ENCODE results near the gene RBMS1. TPM values are rescaled to one million over a fixed set of nuclear protein-coding genes. Genes with fewer than 3 reads are reported as not detected.

Gene RBMS1
- total and polyA plus RNA-seq, 2 of the 13 experiments (the other 11 are each of a cell fraction or from before 2014, with no cell fraction given) = 55.5 to 110 TPM

DNA sequence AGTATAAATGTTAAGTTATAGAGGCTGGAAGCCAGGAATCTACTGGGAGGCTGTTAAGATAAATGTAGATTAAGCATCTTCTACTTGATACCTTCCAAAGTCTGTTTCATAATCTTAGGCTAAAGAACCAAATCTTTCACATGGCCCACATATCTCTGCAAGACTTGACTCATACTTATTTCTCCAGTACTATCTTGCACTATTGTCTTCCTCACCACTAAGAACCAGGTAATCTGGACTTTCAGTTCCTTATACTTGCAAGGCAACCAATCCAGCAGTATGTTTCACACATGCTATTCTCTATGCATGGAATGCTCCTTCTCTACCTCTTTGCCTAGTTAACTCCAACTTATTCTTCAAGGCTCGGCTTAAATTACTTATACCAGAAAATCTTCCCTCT is 62.2 kb downstream of the RBMS1 start:
- Histone ChIP-seq H4K20me1 (ENCODE audit: insufficient read depth, low read length) (no peaks in the 10 kb centered on the region), H2AFZ (ENCODE audit: low read length) (no peak overlapping the region), H3K4me1 (ENCODE audit: insufficient read depth, low read length) (peaks cover 23% of the 10 kb centered on the region), H3K36me3 (replicated peaks in 1 of 2; ENCODE audit: control insufficient read depth in 1 of 2, insufficient read depth in 2 of 2, low read length in 2 of 2) (peaks cover 3 to 4% of the 10 kb centered on the region in 2 experiments; a peak in 4 of 5 replicates), H3K27me3 (ENCODE audit: control insufficient read depth in 1 of 2, insufficient read depth in 2 of 2, low read length in 2 of 2) (no peaks in the 10 kb centered on the region), H3K79me2 (ENCODE audit: insufficient read depth, low read length) (peaks cover 13% of the 10 kb centered on the region), H3K9ac (ENCODE audit: insufficient read depth, low read depth, low read length) (no peak overlapping the region), H3K27ac (ENCODE audit: extremely low read length, insufficient read depth, low read length) (no peak overlapping the region), H3K4me3 (replicated peaks in 1 of 3; ENCODE audit: insufficient read depth in 1 of 3, low read depth in 2 of 3, low read length in 3 of 3) (no peak overlapping the region), H3K9me3 (ENCODE audit: low read length) (peaks cover 17% of the 10 kb centered on the region), H3K4me2 (ENCODE audit: low read depth, low read length) (no peak overlapping the region)
- DNase-seq (ENCODE audit: low spot score) (no peak), ATAC-seq (no peak), FAIRE-seq (no peak)
- BruUV-seq (replicated peaks) = TSS peak; percentile 14
- intact Hi-C loops (cut with micrococcal nuclease; ENCODE audit: unreplicated experiment) = no loop called here
- in situ Hi-C loops (cut with HindIII; ENCODE audit: extremely low pct_ligation_motif_present, low pct_unique_long_range_greater_than_20kb) = no loop called here
- 98% methylated on average over 1 of the region's 1 CpG for WGBS (ENCODE audit: low lambda C conversion rate)
- TF ChIP-seq MAFG (CRISPR knock-in tag; IDR thresholded peaks at IDR 0.05) (no peak), ZIK1 (CRISPR knock-in tag; IDR thresholded peaks at IDR 0.05; ENCODE audit: borderline replicate concordance, low read depth) (no peak), ZNF782 (CRISPR knock-in tag; IDR thresholded peaks at IDR 0.05; ENCODE audit: borderline replicate concordance) (no peak), MED8 (CRISPR knock-in tag; IDR thresholded peaks at IDR 0.05; ENCODE audit: insufficient replicate concordance) (no peak), ZNF343 (CRISPR knock-in tag; IDR thresholded peaks at IDR 0.05) (no peak), KDM4B (CRISPR knock-in tag; IDR thresholded peaks at IDR 0.05) (no peak), DNMT3B (CRISPR knock-in tag; conservative IDR thresholded peaks at IDR 0.05) (no peak), ZBTB25 (CRISPR knock-in tag; IDR thresholded peaks at IDR 0.05) (no peak), PTBP1 (IDR thresholded peaks at IDR 0.05; ENCODE audit: low read depth, low read length, poor library complexity, severe bottlenecking) (no peak), ZNF788 (CRISPR knock-in tag; IDR thresholded peaks at IDR 0.05; ENCODE audit: borderline replicate concordance) (no peak), HDAC2 (CRISPR knock-in tag; IDR thresholded peaks at IDR 0.05) (no peak), CCAR2 (optimal IDR thresholded peaks at IDR 0.05; ENCODE audit: low read depth, low read length) (no peak), SALL2 (CRISPR knock-in tag; IDR thresholded peaks at IDR 0.05) (no peak), ZNF136 (CRISPR knock-in tag; IDR thresholded peaks at IDR 0.05; ENCODE audit: low read depth) (no peak), ZUFSP (CRISPR knock-in tag; IDR thresholded peaks at IDR 0.05; ENCODE audit: borderline replicate concordance) (no peak), CREB3 (CRISPR knock-in tag; IDR thresholded peaks at IDR 0.05) (no peak)
- TF ChIP-seq, protein P1, sequence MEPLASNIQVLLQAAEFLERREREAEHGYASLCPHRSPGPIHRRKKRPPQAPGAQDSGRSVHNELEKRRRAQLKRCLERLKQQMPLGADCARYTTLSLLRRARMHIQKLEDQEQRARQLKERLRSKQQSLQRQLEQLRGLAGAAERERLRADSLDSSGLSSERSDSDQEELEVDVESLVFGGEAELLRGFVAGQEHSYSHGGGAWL (CRISPR knock-in tag; IDR thresholded peaks at IDR 0.05) = no peak
- CTCF ChIA-PET (ENCODE audit: low intra/inter-chr PET ratio, low total read pairs) = no interaction called here
- POLR2A ChIA-PET = no interaction called here

Measured in HepG2 (cell line).